Peyer's patch (tissue), 4 donors: ENCODE data around the gene DRAXIN.

ENCODE experiments used
- CTCF ChIP-seq, 6 experiments: fragments of 450-650 bp in 4 of 6; fragments of 200-600 bp in 2 of 6; sonication (generic) in 1 of 6; IDR thresholded peaks; one replicate each; pipeline ENCODE4 v1.5.1; 2017 to 2019; ENCODE audit warnings: antibody characterized with exemption in 6 of 6, mild to moderate bottlenecking in 3 of 6, moderate library complexity in 1 of 6
- POLR2A ChIP-seq, 2 donors: fragments of 450-650 bp; IDR thresholded peaks; one replicate each; pipeline ENCODE4 v1.5.1; 2017; ENCODE audit warnings: antibody characterized with exemption in 2 of 2, mild to moderate bottlenecking in 2 of 2, moderate library complexity in 2 of 2

GRCh38 chr1:11659748-11660147 is 31.8 kb upstream of the DRAXIN start:
- TF ChIP-seq CTCF (IDR thresholded peaks at IDR 0.05) = no peak
- no peak for TF ChIP-seq POLR2A (IDR thresholded peaks at IDR 0.05)
